ENCODE data around the gene TESK2.

GRCh38 chr1:45477646-45478045, 13.3 kb downstream of the TESK2 start:
- TF ChIP-seq CTCF (IDR thresholded peaks at IDR 0.05) (no peak), EP300 (IDR thresholded peaks at IDR 0.05) (no peak)

Data from suprapubic skin (tissue), 3 donors.